GM12801 (cell line): Measurements from ENCODE around the gene STRBP.

Experiments
- TF ChIP-seq, protein P1 (sequence below): IDR thresholded peaks from one replicate; pipeline ENCODE4 v1.5.1; 2011; ENCODE audit warnings: control low read depth; ENCODE audit not compliant: insufficient read length; ENCODE audit errors: extremely low read depth

The STRBP gene

DNA sequence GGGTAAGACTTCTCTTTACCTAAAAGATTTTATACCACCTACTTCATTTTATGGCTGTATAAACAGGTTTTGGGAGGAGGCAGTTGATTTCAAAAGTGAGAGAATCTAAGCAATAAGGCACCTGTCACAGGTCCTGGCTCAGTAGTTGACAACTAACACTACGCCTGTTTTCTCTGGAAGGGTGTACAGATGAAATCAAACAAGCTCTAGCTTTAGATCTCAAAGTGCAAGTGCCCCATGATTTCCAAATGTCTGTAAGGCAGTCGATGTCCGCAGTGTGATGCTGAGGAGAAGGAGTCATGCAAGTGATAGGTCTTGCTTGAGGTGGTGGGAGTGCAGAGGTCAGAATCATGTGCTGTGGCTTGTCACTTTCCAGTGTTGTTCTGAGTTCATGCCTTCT lies 168.8 kb downstream of the STRBP start:
- TF ChIP-seq, protein P1, sequence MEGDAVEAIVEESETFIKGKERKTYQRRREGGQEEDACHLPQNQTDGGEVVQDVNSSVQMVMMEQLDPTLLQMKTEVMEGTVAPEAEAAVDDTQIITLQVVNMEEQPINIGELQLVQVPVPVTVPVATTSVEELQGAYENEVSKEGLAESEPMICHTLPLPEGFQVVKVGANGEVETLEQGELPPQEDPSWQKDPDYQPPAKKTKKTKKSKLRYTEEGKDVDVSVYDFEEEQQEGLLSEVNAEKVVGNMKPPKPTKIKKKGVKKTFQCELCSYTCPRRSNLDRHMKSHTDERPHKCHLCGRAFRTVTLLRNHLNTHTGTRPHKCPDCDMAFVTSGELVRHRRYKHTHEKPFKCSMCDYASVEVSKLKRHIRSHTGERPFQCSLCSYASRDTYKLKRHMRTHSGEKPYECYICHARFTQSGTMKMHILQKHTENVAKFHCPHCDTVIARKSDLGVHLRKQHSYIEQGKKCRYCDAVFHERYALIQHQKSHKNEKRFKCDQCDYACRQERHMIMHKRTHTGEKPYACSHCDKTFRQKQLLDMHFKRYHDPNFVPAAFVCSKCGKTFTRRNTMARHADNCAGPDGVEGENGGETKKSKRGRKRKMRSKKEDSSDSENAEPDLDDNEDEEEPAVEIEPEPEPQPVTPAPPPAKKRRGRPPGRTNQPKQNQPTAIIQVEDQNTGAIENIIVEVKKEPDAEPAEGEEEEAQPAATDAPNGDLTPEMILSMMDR = no peak

DNA sequence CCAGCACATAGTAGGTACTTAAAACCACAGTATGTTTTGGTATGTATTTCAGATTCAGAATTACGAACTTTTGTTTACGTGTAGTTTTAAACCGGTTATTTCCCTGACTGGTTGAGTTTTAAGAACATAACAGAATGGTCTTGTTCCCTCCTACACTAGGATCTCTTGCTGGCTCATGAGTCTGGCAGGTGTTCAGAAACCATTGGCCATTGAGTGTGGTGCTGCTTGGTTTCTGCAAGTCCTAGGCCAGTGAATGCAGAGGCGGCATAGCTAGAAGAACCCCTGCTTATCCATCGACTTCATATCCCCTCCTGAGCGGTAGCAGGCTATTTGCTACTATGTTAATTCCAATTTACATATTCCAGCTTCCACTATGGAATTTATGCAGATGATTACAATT lies 169.3 kb downstream of the STRBP start:
- TF ChIP-seq, protein P1 = no peak

DNA sequence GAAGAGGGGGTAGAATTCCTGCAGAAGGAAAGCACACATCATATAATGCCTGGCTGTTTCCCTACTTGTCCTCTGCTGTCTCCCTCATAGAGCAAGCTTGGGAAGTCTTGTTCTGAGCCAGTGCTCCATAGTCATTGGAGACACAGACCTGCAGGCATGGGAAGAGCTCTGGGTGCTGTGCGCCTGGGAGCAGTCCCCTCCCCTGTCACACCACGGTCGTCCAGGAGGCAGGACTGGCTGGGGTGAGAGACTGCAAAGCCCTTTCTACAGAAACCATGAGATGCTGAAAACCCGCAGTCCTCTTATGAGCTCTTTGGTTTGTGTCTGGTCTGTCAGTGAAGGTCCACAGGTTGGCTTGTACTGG lies 170.3 kb downstream of the STRBP start:
- TF ChIP-seq, protein P1 = no peak

DNA sequence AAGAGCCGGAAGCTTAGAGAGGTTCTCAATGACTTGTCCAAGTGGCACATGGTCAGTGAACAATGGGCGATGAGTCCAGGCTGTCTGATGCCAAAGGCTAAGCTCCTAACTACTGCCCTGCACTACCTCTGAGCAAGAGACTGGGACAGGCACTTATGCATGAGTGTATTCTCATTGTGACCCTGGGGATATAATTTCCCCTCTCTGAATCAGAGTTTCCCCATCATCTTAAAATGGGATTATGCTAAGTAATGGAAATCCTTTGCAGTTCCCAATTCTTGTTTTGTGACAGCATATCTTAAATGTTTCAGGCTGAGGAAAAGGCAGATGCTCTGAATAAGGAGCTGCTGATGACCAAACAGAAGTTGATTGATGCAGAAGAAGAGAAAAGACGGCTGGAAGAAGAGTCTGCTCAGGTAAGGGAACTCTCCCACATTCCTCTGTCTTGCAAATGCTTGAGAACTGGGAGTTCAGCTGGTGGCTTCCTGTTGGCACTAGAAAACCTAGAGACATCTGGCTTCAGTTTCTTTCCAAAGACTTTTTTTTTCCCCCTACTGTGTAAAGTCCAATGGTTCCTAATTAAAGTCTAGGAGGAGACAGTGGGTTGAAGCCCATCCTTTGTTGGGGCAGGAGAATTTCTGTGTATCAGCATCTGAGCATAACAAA lies 170.8 kb downstream of the STRBP start:
- TF ChIP-seq, protein P1 = no peak

DNA sequence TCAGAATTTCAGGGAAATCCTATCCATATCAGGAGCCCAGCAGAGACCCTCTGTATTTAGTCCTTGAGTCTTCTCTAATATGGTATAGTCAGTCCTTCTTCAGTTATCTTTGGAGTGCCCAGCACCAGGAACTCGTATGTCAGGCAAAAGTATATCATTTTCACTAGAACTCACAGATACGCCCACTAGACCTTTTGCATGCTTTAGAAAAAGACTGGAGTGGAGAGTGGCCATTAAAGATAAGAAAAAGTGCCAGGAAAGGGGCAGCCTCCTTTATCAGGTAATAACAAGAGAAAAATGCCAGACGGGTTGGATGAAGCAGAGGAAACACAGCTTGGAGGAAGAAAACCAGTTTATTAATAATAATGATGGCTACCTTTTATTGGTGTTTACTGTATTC lies 171.4 kb downstream of the STRBP start:
- TF ChIP-seq, protein P1 = no peak

DNA sequence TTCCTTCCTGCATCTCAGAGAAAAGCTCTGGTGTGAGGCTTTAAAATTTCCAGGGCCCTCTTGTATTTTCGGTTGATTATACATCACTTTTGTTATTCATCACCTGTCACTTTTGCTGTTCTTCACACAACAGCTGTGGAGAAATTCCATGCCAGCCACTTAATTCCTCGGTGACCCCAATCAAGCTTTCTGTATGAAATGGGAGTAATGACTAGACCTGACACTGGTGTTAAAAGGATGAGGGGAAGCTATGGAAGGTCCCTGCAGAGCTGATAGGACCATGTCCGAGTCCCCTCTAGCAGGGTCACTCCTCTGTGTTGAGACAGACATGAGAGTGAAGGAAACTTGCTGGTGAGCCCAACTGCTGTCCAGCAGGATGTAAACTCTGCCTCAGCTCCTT lies 175.2 kb downstream of the STRBP start:
- TF ChIP-seq, protein P1 = no peak

DNA sequence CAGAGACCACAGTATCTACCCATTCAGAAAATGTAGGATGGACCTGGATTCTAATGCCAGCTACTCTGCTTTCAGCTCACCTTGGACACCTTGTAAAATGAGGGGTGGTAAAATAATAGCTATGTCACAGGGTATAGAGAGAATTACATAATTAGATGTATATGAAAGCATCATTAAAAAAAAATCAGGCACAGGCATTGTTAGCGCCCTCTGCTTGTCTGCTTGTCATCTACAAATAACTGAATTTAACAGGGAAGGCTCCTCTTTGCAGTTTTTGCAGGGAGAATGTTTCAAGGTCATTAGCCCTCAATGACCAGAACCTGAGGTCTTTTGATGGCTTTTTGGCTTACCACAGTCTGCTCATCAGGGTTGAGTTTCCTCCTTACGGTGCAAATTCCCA lies 176.9 kb downstream of the STRBP start:
- TF ChIP-seq, protein P1 = no peak
